DLD1 (cell line): Measurements from ENCODE around the gene CPT1B.
"Not testable (repeated sequence)": the region's sequence is repeated elsewhere in the genome, so short reads cannot be mapped to it uniquely, and the experiment has no call there.

Source experiments
- in situ Hi-C: cut with HindIII; loops from 2 replicates; pipeline ENCODE4 v1.10.0; 2017; ENCODE audit warnings: low sequenced_read_pairs

CPT1B gene

DNA sequence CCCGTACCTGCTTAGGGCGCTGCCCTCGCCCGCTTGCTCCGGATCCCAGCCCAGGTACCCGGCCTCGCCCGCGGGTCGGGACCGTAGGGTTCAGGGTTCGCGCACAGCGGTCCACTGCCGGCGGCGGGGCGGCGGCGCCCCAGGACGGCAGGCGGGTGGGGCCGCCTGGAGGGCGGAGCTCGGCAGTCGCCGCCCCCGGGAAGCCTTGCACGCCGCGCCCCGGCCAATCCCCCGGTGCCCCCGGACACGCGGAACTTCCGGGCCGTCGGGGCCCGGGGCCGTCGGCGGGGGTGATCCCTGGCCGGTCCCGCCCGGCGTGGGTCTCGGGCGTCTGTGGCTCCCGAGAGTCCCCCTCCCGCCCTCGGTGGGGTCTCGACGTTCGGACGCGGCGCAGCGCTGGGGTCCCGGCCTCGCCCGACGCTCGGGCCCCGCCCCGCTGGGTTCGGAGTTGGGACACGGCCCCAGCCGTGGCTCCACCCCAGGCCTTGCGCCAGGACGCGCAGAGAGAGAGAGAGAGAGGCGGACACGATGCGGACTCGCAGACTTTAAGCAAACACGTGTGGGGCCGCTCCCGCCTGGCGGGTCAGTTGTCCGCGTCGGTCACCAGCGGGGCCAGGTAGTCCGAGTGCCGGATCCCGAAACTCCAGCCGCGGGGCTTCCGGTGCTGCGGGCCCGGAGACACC is 48.2 kb downstream of the CPT1B start, which contains the start of gene TYMP:
TYMP (minus strand) TSS at position 116 of the 683 bp plus-strand sequence. CDS start 303 bp downstream, outside the sequence.
- in situ Hi-C loops: no loop called here

DNA sequence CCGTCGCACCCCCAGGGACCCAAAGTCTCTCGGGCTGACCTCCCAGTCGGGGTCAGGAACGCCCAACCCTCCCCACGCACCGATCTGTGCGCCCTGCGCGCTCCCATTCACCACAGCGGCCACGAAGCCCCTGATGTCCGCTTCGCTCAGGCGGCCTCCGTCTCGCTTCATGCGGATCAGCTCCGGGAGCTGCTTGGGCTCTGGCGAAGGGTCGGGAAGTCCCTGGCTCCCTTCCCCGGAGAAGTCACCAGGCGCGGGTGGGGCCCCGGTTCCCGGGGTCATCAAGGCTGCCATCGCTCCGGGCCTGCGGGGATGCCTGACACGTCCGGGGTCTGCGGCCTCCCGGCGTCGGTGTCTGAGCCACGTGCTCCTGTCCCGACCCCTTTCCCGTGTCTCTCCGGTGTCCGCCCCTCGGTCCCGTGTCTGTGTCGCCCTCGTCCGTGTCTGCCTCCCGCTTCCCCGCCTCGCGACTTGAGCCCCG is 48.8 kb downstream of the CPT1B start:
- in situ Hi-C loops: no loop called here

DNA sequence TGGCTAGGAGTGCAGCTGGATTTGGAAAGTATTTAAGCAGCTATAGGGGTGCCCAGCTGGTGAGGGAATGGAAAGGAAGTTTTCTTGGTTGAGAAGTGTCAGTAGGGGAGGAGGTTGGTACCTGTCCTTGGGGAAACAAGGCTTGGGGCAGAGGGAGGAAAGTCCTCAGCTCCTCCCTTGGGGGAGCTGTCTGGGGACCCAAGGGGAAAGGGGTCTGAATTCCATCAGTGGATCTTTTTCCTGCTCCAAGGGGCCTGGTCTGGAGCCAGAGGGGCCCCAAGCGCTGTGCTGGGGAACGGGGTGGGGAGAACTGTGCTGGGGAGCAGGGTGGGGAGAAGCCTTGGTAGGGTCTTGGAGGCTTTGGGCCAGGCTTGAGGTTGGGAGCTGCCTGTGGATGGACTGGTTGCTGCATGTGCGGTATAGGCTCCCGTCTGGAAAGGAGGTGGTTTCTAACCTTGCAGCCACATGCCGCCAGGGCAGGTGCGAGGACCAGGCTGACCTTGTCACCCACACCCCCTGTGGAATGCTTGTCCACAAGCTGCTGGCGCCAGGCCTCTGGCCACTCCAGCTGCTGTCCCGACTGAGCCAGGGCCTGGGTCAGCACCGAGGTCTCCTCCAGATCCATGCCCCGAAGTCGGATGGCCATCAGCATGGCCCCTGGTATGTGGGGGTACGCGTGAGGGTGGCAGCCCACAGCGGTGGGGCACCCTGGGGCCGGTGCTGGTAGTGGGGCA is 49.4 kb downstream of the CPT1B start:
- in situ Hi-C loops: no loop called here

DNA sequence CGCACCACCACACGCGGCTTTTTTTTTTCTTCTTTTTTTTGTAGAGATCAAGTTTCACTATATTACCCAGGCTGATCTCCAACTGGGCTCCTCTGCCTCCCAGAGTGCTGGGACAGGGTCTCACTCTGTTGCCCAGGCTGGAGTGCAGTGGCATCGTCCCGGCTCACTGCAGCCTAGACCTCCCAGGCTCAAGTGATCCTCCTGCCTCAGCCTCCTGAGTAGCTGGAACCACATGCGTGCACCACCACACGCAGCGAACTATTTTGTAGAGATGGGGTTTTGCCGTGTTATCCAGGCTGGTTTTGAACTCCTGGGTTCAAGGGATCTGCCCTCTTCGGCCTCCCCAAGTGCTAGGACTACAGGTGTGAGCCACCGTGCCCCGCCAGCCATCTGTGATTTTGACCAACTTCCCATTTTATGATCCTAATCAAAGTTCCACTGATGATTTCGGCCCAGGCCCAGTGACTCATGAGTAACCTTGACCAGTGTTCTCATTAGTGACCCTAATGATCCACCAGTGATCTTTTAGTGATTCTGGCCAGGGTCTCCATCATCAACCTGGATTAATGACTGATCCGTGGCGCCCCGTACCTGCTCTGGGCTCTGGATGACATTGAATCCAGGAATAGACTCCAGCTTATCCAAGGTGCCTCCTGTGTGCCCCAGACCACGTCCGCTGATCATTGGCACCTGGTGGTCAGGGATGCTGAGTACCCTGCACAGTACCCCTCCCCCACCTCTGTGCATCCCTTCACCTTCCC is 50.1 kb downstream of the CPT1B start:
- in situ Hi-C loops: no loop called here

DNA sequence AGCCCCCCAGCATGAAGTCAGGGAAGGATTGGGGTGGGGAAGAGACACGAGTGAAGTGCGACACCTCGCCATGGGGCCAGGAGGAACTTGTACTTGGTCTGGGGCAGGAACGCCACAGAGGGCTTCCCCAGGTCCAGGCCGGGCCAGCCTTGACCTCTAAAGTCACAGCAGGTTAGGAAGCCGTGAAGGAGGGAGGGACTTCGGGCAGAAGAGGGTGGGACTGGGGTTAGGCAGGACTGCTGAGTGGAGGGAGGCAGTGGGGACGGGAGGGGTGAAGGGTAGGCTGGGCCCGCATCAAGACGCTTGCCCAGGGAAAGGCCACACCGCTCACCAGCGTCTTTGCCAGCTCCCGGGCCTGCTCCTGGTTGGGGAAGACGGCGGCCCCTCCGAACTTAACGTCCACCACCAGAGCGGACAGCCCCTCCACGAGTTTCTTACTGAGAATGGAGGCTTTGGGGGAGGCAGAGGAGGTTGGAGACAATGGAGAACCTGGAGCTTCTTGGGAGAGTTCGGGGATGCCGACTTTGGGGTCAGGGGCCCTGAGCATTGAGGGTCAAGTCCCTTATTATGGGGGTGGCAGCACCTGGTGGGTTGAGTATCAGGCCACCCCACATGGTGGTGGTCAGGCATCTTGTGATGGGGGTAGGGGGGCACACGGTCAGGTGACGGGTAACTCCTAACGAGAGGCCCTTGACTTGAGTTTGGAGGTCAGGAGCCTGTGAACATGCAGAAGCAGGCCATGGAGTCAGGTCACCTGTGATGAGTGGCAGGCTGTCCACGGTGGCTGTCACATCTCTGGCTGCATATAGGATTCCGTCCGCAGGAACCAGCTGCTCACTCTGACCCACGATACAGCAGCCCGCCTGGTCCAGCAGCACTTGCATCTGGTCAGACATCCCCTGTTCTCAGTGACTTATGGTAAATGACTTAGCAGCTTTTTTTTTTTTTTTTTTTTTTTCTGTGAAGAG is 51.1 kb downstream of the CPT1B start:
- in situ Hi-C loops: no loop called here

DNA sequence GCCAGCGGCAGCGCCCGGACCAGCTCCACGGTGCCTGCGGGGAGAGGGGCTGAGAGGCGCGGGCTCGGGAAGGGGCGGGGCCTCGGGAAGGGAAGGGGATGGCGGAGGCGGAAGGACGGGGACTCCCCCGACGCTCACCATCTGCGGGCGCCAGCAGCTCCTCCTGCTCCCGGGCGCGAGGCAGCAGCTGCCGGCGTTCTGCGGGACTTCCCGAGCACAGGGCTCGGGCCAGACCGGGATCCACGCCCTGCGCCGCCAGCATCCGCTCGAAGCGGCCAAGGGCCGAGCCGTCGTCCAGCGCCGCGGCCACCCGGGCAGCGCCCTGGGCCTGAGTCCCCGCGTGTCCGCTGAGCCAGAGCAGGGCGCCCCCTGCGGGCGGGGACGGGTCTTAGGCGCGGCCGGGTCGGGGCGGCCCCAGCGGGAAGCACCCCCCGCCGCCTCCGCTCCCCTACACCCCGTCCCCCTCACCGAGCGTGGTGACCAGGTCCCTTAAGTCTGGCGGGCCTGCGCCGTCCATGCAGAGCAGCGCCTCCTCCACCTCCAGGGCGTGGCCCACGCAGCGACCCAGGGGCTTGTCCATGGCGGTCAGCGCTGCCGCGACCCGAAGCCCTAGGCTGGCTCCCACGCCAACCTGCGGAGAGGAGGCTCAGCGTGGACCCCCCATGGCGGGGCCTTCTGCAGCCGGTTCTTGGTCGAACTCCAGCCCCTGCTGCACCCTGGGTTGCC is 52.0 kb downstream of the CPT1B start:
- in situ Hi-C loops: no loop called here

DNA sequence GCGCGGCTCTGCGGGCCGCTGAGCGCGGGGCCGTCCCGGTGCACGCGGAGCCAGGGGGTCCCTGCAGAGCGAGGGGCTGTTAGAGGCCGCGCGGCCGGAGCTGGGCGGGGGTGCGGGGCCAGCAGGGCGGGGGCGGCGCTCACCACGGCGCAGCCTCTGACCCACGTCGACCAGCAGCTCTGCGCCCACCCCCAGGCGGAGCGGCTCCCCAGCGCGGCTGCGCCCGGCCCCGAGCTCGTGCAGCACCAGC is 52.4 kb downstream of the CPT1B start:
- in situ Hi-C loops: no loop called here

DNA sequence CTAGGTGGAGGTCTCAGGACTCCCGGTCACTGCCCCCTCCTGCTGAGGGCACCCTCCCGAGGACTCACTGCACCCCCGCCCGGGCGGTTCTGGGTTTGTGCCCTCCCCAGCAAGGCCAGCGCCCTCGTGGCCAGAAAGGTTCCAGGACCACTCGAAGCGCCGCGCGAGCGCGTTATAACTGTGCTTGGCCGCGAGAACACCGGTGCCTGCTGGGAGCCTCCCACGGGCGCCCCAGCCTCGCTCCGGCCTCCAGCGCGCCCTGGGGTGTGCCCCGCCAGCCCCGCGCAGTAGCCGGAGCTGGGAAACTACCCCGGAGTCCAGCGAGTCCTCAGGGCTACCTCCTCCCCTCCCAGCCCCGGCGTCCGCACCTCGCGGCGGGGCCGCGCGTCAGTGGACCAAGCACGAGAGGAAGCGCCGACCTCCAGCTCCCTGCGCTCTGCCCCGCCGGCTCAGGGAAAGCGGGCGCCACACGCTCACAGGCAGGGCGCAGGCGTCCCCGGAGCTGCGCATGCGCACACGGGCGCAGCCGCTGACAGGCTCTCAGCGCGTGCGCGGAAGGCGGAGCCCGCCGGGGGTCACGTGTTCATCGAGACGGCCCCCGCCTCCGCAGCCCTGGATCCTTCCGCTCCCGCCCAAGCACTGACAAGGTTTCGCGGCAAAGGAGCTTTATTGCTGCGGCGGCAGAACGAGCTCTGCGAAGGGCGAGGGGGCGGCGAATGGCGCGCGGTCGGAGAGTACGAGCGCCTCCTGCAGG is 52.9 kb downstream of the CPT1B start, which contains the start of gene SCO2:
SCO2 (minus strand) TSS at position 495 of the 754 bp plus-strand sequence. CDS start 1,187 bp downstream, outside the sequence.
- in situ Hi-C loops: no loop called here

DNA sequence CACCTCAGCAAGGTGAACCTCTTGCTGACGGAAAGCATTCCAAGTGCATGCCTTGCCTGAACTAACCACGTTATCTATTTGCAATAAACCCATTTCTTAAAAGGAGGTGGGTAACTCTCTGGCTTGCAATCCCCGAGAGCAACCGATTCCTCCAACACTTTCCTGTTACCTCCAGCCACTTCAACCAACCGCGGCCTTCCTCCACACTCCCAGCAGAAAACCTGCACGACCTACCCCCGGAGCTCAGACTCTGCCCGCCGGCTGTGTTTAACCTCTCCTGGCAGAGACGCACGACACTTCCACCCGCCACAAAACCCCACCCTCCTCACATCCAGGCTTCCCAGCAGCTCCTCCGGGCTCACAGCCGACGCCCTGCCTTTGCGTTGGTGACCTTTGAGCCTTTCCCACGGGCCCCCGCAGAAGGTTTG is 53.5 kb downstream of the CPT1B start:
- in situ Hi-C loops: no loop called here

DNA sequence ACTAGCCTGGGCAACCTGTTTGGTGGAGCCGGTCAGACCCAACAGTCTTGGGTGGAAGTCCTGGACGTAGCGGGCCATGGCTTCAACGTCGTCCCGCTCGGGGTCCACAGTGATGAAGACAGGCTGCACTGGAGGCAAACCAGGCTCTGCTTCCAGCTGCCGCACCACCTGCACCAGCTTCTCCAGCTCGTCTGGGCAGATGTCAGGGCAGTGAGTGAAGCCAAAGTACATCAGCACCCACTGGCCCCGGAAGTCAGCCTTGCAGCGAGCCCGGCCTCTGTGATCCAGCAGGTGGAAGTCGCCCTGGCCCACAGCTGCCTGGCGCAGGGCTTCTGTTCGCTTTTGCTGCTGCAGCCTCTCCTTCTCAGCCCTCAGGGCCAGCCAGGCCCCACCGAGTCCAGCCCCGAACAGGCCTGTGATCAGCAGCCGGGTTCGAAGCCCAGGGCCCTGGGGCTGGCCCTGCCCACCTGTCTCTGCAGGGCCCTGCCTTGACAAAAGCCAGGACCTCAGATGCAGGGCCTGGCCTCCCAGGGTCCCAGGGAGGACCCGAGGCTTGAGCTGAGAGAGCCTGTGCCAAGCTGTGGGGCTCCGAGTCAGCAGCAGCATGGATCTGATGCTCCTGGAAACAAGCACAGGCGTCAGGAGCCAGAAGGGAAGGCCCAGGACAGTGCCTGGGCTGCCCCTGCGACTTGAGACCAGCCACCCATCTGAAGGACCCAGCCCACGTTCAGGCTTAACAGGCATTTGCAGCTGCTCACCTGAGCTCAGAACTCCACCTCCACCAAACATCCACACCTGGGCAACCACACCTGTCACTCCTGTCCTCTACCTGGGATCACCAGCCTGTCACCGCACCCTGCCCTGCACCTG is 54.2 kb downstream of the CPT1B start:
- in situ Hi-C loops: no loop called here

DNA sequence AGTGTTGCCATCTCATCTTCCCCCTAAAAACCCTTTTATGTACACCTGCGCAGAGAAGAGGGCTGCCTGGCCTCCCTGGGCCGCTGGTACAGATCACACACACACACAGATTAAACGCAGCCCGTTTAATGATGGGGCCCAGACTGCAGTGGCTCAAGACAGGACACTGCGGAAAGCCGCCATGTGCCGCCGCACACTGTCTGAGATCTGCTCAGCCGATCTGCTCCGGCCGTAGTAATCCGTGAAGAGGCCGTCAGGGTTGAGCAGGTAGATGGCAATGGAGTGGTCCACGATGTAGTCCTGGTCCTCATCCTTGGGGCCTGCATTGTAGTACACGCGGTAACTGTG is 54.8 kb downstream of the CPT1B start:
- in situ Hi-C loops: no loop called here

DNA sequence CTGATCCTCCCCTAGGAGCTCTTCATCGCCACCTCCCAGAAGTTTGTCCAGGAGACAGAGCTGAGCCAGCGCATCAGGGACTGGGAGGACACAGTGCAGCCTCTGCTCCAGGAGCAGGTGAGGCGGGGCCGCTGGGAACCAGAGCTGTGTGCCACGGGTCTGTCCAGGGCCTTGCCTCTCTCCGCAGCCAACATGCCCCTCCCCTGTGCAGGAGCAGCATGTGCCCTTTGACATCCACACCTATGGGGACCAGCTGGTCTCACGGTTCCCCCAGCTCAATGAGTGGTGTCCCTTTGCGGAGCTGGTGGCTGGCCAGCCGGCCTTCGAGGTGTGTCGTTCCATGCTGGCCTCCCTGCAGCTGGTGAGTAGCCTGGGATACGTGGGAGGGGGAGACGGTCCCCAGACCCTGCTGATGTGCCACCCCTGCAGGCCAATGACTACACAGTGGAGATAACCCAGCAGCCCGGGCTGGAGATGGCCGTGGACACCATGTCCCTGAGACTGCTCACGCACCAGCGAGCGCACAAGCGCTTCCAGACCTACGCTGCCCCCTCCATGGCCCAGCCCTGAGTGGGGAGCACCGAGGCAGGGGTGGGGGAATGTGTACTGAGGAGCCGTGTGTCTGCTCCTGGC is 55.3 kb downstream of the CPT1B start:
- in situ Hi-C loops: no loop called here

DNA sequence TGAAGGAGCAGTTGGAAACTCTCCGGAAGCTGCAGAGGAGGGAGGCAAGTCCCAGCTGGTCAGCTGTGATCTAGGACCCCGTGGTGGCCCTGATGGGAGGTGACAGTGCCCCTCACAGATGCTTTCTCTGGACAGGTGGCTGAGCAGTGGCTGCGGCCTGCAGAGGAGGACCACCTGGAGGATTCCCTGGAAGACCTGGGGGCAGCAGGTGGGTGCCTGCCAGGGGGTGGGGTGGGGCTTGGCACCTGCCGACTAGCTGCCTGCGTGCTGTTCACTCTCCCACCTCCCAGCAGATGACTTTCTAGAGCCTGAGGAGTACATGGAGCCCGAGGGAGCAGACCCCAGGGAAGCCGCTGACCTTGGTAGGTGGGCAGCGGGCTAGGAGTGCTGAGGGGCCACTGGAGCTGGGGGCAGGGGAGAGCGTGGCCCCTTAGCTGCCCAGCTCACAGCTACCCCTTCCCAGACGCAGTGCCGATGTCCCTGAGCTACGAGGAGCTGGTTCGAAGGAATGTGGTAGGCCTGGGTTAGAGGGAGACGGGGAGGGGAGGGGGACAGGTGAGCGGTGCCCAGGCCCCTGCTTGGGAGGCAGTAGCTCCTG is 55.9 kb downstream of the CPT1B start:
- in situ Hi-C loops: no loop called here

DNA sequence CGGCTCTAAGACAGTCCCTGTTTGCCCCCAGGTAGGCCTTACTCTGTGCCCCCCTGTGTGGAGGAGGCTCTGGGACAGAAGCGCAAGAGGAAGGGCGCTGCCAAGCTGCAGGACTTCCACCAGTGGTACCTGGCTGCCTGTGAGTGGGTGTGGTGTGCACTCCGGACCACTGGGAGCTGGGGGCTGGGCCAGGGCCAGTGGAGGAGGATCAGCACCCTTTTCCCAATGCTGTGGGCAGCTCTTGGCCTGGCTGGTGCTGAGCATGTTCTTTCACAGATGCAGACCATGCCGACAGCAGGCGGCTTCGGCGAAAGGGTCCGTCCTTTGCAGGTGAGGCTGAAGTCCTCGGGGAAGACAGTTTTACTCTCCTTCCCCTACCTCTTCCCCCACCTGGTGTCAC is 56.5 kb downstream of the CPT1B start:
- in situ Hi-C loops: no loop called here

DNA sequence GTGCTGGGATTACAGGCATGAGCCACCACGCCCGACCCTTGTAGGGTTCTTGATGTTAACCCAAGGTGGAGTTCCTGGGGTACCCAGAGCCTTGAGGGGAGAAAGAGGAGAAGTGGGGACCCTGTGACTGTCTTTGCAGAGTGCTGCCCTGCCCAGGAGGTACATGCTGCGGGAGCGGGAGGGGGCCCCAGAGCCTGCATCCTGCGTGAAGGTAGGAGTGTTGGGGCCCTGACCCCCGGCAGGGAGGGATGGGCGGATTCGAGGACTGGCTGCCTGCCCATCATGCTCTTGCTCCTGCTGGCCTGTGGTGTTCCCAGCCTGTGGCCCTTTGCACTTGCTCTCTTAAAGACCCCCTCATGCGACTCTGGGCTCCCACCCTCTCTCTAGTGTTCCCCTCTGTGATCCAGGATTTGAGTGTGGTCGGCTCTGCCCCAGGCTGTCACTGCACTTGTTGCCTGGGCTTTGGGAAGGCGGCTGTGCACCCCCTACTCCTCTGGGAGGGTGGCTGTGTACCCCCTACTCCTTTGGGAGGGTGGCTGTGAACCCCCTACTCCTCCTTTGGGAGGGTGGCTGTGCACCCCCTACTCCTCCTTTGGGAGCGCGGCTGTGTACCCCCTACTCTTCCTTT is 57.3 kb downstream of the CPT1B start:
- in situ Hi-C loops: no loop called here

DNA sequence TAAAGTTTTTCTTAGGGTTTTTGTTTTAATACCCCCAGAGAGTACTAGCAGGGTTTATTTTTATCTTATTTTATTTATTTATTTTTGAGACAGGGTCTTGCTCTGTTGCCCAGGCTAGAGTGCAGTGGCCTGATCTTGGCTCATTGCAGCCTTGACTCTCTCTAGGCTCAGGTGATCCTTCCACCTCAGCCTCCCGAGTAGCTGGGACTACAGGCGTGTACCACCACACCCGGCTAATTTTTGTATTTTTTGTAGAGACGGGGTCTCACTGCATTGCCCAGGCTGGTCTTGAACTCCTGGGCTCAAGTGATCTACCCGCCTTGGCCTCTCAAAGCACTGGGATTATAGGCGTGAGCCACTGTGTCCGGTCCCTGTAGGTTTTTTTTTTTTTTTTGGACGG is 58.0 kb downstream of the CPT1B start:
- in situ Hi-C loops: not testable (repeated sequence)

DNA sequence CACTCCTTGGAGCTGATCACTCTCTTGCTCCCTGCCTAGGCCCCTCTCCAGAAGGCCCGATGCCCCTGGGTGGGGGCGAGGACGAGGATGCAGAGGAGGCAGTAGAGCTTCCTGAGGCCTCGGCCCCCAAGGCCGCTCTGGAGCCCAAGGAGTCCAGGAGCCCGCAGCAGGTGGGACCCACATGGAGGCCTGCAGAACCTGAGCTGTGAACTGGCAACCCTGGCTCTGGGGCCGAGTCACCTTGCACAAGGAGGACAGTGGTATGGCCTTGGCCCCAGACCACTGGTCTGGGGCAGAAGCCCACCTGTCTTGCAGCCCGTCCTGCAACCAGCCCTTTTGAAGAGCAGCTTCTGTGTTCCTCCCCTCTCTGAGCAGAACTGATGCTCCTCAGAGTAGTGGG is 59.1 kb downstream of the CPT1B start:
- in situ Hi-C loops: no loop called here
